Measurements from ENCODE around the gene SAP30.

- TF ChIP-seq JUNB (IDR thresholded peaks at IDR 0.05; ENCODE audit: unreplicated experiment) = no peak
- TF ChIP-seq CREB1 (CRISPR knock-in tag; IDR thresholded peaks at IDR 0.05; ENCODE audit: low read depth) = no peak
- TF ChIP-seq EZH2 (IDR thresholded peaks at IDR 0.05; ENCODE audit: low read depth, unreplicated experiment) = no peak
- no peak for TF ChIP-seq CTCF (conservative IDR thresholded peaks at IDR 0.05; ENCODE audit: low read depth in 2 of 2)
- no peak for TF ChIP-seq POLR2AphosphoS5 (IDR thresholded peaks at IDR 0.05; ENCODE audit: low read depth)
- no peak; the same call in 1 of the 2 replicates for TF ChIP-seq ETS1 (IDR thresholded peaks at IDR 0.05)
These were observed 37.1 kb upstream of the SAP30 start for GRCh38 chr4:173333658-173334084.

Data from GM23338 (cell line).